ENCODE measurements around the gene B3GALT6.
"Not testable (repeated sequence)": the region's sequence is repeated elsewhere in the genome, so short reads cannot be mapped to it uniquely, and the experiment has no call there.

Gene B3GALT6

GRCh38 chr1:1246577-1247340, 14.7 kb downstream of the B3GALT6 start, which contains the start of gene C1QTNF12:
Gene C1QTNF12 (minus strand): TSS chr1:1246722. CDS start chr1:1246690, 32 bp downstream.
- no peak for DNase-seq

- DNase-seq: no peak
Observed at GRCh38 chr1:1247341-1247913, 15.4 kb downstream of the B3GALT6 start.

- DNase-seq: not testable (repeated sequence)
Observed at GRCh38 chr1:1248009-1248913, 16.2 kb downstream of the B3GALT6 start.

GRCh38 chr1:1250786-1251284, 18.8 kb downstream of the B3GALT6 start:
- DNase-seq: peak; percentile 82

GRCh38 chr1:1253314-1253713, 21.3 kb downstream of the B3GALT6 start:
- no peak for DNase-seq

- no peak for DNase-seq
Observed at GRCh38 chr1:1253972-1254666, 22.1 kb downstream of the B3GALT6 start.

GRCh38 chr1:1254667-1254998, 22.6 kb downstream of the B3GALT6 start:
- DNase-seq: no peak

GRCh38 chr1:1255078-1255477, 23.0 kb downstream of the B3GALT6 start:
- no peak for DNase-seq

GRCh38 chr1:1255611-1256010, 23.6 kb downstream of the B3GALT6 start:
- no peak for DNase-seq

- no peak for DNase-seq
Observed at GRCh38 chr1:1256956-1257871, 25.2 kb downstream of the B3GALT6 start.

GRCh38 chr1:1259119-1259488, 27.1 kb downstream of the B3GALT6 start:
- DNase-seq: no peak

GRCh38 chr1:1259540-1259939, 27.5 kb downstream of the B3GALT6 start:
- DNase-seq: no peak

- DNase-seq: no peak
Observed at GRCh38 chr1:1259951-1260600, 28.0 kb downstream of the B3GALT6 start.

- no peak for DNase-seq
Observed at GRCh38 chr1:1260843-1261560, 29.0 kb downstream of the B3GALT6 start.

- DNase-seq: no peak
Observed at GRCh38 chr1:1262071-1262470, 30.0 kb downstream of the B3GALT6 start.

GRCh38 chr1:1262758-1263157, 30.7 kb downstream of the B3GALT6 start:
- DNase-seq: no peak

- DNase-seq: no peak
Observed at GRCh38 chr1:1264026-1264425, 32.0 kb downstream of the B3GALT6 start.

GRCh38 chr1:1264868-1265272, 32.8 kb downstream of the B3GALT6 start:
- no peak for DNase-seq

GRCh38 chr1:1267488-1268283, 35.6 kb downstream of the B3GALT6 start:
- no peak for DNase-seq

GRCh38 chr1:1268284-1268682, 36.2 kb downstream of the B3GALT6 start:
- no peak for DNase-seq

All from activated CD4-positive, alpha-beta T cell treated with anti-CD3 and anti-CD28 coated beads, Interleukin-10, Interleukin-2, amounts not matched to agents 100 ng/mL and 50 ng/mL, durations not matched to agents 16 hours and 8 hours (primary cell).